ENCODE data around the gene HEATR5B.

HEATR5B gene

GRCh38 chr2:37061013-37061711 lies 23.0 kb downstream of the HEATR5B start:
- Histone ChIP-seq H3K27me3 (ENCODE audit: control insufficient read depth in 1 of 2, insufficient read depth in 2 of 2, low read length in 2 of 2) (no peaks in the 10 kb centered on the region), H3K4me3 (ENCODE audit: low read depth in 1 of 2, low read length in 2 of 2) (no peak overlapping the region), H3K9ac (ENCODE audit: low read length) (no peak overlapping the region), H3K27ac (ENCODE audit: low read depth, low read length) (no peak overlapping the region), H3K9me3 (ENCODE audit: low read length) (no peaks in the 10 kb centered on the region), H3K4me1 (ENCODE audit: insufficient read depth, low read length) (no peaks in the 10 kb centered on the region), H3K36me3 (ENCODE audit: insufficient read depth, low read length) (peaks cover 44% of the 10 kb centered on the region)

DNA sequence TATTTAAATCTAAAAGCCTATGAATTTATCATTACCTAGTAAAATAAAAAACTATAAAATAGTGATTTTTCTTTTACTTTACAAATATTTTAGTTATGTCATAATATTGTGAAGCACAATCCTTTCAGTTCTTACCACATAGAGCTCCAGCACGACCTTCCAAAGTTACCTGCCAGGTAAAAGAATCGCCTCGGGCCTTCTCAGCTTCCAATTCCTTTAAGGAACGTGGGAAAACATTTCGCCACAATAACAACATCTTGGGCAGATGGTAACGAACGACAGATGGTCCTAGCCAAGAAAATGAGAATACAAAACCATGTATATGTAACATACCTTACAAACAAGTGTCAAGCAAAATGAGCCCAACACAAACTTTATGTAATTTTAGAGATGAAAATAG lies 23.7 kb downstream of the HEATR5B start:
- Histone ChIP-seq H3K36me3 (ENCODE audit: insufficient read depth, low read length) (peaks cover 37% of the 10 kb centered on the region), H3K9me3 (ENCODE audit: low read length) (no peaks in the 10 kb centered on the region), H3K4me3 (ENCODE audit: low read depth in 1 of 2, low read length in 2 of 2) (no peak overlapping the region), H3K9ac (ENCODE audit: low read length) (no peak overlapping the region), H3K27ac (ENCODE audit: low read depth, low read length) (no peak overlapping the region), H3K27me3 (ENCODE audit: control insufficient read depth in 1 of 2, insufficient read depth in 2 of 2, low read length in 2 of 2) (no peaks in the 10 kb centered on the region), H3K4me1 (ENCODE audit: insufficient read depth, low read length) (no peaks in the 10 kb centered on the region)

- H3K36me3 ChIP-seq (ENCODE audit: insufficient read depth, low read length), result peaks cover 32% of the 10 kb centered on the region
- H3K9me3 ChIP-seq (ENCODE audit: low read length), result no peaks in the 10 kb centered on the region
- no peak overlapping the region for H3K27ac ChIP-seq (ENCODE audit: low read depth, low read length)
These were observed 24.3 kb downstream of the HEATR5B start for GRCh38 chr2:37059841-37060240.

GRCh38 chr2:37052600-37053332 lies 31.4 kb downstream of the HEATR5B start:
- Histone ChIP-seq H3K4me1 (ENCODE audit: insufficient read depth, low read length) (no peaks in the 10 kb centered on the region), H3K27ac (ENCODE audit: low read depth, low read length) (no peak overlapping the region), H3K4me3 (ENCODE audit: low read depth in 1 of 2, low read length in 2 of 2) (no peak overlapping the region), H3K27me3 (ENCODE audit: control insufficient read depth in 1 of 2, insufficient read depth in 2 of 2, low read length in 2 of 2) (no peaks in the 10 kb centered on the region), H3K36me3 (ENCODE audit: insufficient read depth, low read length) (peaks cover 35% of the 10 kb centered on the region), H3K9me3 (ENCODE audit: low read length) (no peaks in the 10 kb centered on the region), H3K9ac (ENCODE audit: low read length) (no peak overlapping the region)

More at GRCh38 chr2:37059841-37060240, 24.3 kb downstream of the HEATR5B start:
- no peak overlapping the region for H3K9ac ChIP-seq (ENCODE audit: low read length)
- no peak overlapping the region for H3K4me3 ChIP-seq (ENCODE audit: low read depth in 1 of 2, low read length in 2 of 2)
- no peaks in the 10 kb centered on the region for H3K27me3 ChIP-seq (ENCODE audit: control insufficient read depth in 1 of 2, insufficient read depth in 2 of 2, low read length in 2 of 2)
- no peaks in the 10 kb centered on the region for H3K4me1 ChIP-seq (ENCODE audit: insufficient read depth, low read length)

DNA sequence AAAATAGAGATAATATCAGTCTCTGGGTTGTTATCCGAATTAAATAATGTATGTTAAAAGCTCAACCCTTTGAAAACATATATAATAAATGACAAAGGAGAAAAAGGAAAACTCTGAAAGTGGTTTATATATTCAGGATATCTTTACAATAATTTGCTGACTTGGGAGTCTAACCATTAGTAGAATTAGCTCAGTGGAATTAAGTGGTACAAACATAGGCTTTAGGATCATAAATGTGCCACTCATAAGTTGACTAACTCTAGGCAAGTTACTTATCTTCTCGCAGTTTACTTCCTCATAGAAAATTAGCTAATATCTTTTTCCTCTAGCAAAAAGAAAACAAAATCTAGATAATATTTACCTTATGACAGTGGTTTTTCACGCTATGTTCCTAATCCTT lies 44.6 kb downstream of the HEATR5B start:
- Histone ChIP-seq H3K9me3 (ENCODE audit: low read length) (no peaks in the 10 kb centered on the region), H3K4me3 (ENCODE audit: low read depth in 1 of 2, low read length in 2 of 2) (no peak overlapping the region), H3K4me1 (ENCODE audit: insufficient read depth, low read length) (no peaks in the 10 kb centered on the region), H3K27me3 (ENCODE audit: control insufficient read depth in 1 of 2, insufficient read depth in 2 of 2, low read length in 2 of 2) (no peaks in the 10 kb centered on the region), H3K36me3 (ENCODE audit: insufficient read depth, low read length) (peaks cover 20% of the 10 kb centered on the region), H3K9ac (ENCODE audit: low read length) (no peak overlapping the region), H3K27ac (ENCODE audit: low read depth, low read length) (no peak overlapping the region)

DNA sequence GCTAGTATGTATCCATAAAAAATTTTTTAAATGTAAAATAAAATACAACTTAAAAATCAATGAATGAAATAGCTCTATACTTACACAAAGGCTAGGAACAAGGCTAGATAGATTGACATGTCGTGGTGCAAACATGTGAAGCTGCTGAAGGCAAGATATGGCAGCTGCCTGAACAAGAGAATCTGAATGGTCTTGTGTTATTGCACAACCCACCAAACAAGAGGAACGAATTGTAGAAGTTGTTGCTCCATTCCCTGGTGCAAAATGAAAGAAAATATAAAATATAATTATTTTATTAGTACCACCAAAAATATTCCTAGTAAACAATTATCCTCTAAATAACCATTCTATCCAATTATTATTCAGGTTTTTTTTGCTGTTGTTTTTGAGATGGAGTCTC lies 46.4 kb downstream of the HEATR5B start:
- no peaks in the 10 kb centered on the region for H3K4me1 ChIP-seq (ENCODE audit: insufficient read depth, low read length)
- H3K36me3 ChIP-seq (ENCODE audit: insufficient read depth, low read length), result peaks cover 20% of the 10 kb centered on the region
- H3K27me3 ChIP-seq (ENCODE audit: control insufficient read depth in 1 of 2, insufficient read depth in 2 of 2, low read length in 2 of 2), result no peaks in the 10 kb centered on the region

DNA sequence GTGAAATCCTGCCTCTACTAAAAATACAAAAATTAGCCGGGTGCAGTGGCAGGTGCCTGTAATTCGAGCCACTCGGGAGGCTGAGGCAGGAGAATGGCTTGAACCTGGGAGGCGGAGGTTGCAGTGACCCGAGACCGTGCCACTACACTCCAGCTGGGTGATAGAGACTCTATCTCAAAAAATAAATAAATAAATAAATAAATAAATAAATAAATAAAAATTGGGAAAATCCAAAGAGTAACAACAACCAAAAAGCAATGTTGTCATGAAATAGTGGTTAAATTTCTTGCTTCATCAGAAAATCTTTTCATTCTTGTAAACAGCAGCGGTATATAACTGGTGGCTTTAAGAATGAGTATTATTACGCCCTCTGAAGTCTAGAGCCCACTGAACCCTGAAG lies 54.4 kb downstream of the HEATR5B start:
- H3K4me1 ChIP-seq (ENCODE audit: insufficient read depth, low read length), result no peaks in the 10 kb centered on the region
- H3K9me3 ChIP-seq (ENCODE audit: low read length), result no peaks in the 10 kb centered on the region
- H3K36me3 ChIP-seq (ENCODE audit: insufficient read depth, low read length), result peaks cover 27% of the 10 kb centered on the region
- no peaks in the 10 kb centered on the region for H3K27me3 ChIP-seq (ENCODE audit: control insufficient read depth in 1 of 2, insufficient read depth in 2 of 2, low read length in 2 of 2)
- H3K27ac ChIP-seq (ENCODE audit: low read depth, low read length), result no peak overlapping the region
- no peak overlapping the region for H3K4me3 ChIP-seq (ENCODE audit: low read depth in 1 of 2, low read length in 2 of 2)
- H3K9ac ChIP-seq (ENCODE audit: low read length), result no peak overlapping the region

More for the DNA sequence above, 46.4 kb downstream of the HEATR5B start:
- no peak overlapping the region for H3K9ac ChIP-seq (ENCODE audit: low read length)
- no peak overlapping the region for H3K27ac ChIP-seq (ENCODE audit: low read depth, low read length)
- H3K4me3 ChIP-seq (ENCODE audit: low read depth in 1 of 2, low read length in 2 of 2), result no peak overlapping the region
- H3K9me3 ChIP-seq (ENCODE audit: low read length), result no peaks in the 10 kb centered on the region

GRCh38 chr2:37026050-37026449 lies 58.1 kb downstream of the HEATR5B start:
- Histone ChIP-seq H3K4me1 (ENCODE audit: insufficient read depth, low read length) (peaks cover 5% of the 10 kb centered on the region), H3K9me3 (ENCODE audit: low read length) (no peaks in the 10 kb centered on the region), H3K27me3 (ENCODE audit: control insufficient read depth in 1 of 2, insufficient read depth in 2 of 2, low read length in 2 of 2) (no peaks in the 10 kb centered on the region), H3K36me3 (ENCODE audit: insufficient read depth, low read length) (peaks cover 32% of the 10 kb centered on the region), H3K4me3 (ENCODE audit: low read depth in 1 of 2, low read length in 2 of 2) (no peak overlapping the region), H3K9ac (ENCODE audit: low read length) (no peak overlapping the region), H3K27ac (ENCODE audit: low read depth, low read length) (no peak overlapping the region)

- Histone ChIP-seq H3K4me1 (ENCODE audit: insufficient read depth, low read length) (peaks cover 13% of the 10 kb centered on the region), H3K27me3 (ENCODE audit: control insufficient read depth in 1 of 2, insufficient read depth in 2 of 2, low read length in 2 of 2) (no peaks in the 10 kb centered on the region), H3K9ac (ENCODE audit: low read length) (no peak overlapping the region), H3K9me3 (ENCODE audit: low read length) (no peaks in the 10 kb centered on the region), H3K27ac (ENCODE audit: low read depth, low read length) (no peak overlapping the region), H3K36me3 (ENCODE audit: insufficient read depth, low read length) (peaks cover 36% of the 10 kb centered on the region), H3K4me3 (ENCODE audit: low read depth in 1 of 2, low read length in 2 of 2) (no peak overlapping the region)
These were observed 63.0 kb downstream of the HEATR5B start for GRCh38 chr2:37020887-37021796.

DNA sequence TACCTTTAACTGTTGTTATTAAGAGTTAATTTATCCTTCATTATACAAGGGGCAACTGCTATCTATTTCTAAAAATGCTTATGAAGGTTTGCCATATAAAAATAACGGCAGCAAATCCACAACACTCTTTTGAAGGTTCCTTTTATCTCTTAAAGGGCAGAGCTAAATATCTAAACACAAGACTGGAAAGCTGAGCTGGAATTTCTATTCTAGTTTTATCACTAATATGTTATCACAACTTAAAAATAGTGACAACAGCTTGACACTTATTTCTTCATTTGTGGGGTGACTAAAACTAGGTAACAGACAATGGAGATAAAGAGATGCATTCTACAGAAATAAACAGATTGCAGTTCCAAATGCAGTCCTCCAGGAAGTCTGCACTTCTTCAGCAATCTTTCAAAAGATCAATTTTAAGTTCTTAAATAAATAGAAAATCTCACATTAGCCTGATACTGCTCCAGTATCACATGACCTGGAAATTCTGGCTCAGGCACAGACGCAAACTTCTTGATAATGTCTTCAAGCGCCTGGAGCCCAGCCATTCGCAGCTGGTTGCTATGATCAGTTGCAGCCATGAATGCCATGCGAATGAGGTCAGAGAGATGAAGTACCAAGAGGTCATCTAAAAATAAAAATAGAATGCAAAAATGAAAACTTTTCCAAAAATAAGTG lies 63.8 kb downstream of the HEATR5B start:
- Histone ChIP-seq H3K27ac (ENCODE audit: low read depth, low read length) (no peak overlapping the region), H3K4me3 (ENCODE audit: low read depth in 1 of 2, low read length in 2 of 2) (no peak overlapping the region), H3K4me1 (ENCODE audit: insufficient read depth, low read length) (peaks cover 13% of the 10 kb centered on the region), H3K36me3 (ENCODE audit: insufficient read depth, low read length) (peaks cover 28% of the 10 kb centered on the region), H3K9ac (ENCODE audit: low read length) (no peak overlapping the region), H3K27me3 (ENCODE audit: control insufficient read depth in 1 of 2, insufficient read depth in 2 of 2, low read length in 2 of 2) (no peaks in the 10 kb centered on the region), H3K9me3 (ENCODE audit: low read length) (no peaks in the 10 kb centered on the region)

- Histone ChIP-seq H3K9me3 (ENCODE audit: low read length) (no peaks in the 10 kb centered on the region), H3K27me3 (ENCODE audit: control insufficient read depth in 1 of 2, insufficient read depth in 2 of 2, low read length in 2 of 2) (no peaks in the 10 kb centered on the region), H3K4me1 (ENCODE audit: insufficient read depth, low read length) (no peaks in the 10 kb centered on the region), H3K36me3 (ENCODE audit: insufficient read depth, low read length) (peaks cover 32% of the 10 kb centered on the region), H3K27ac (ENCODE audit: low read depth, low read length) (no peak overlapping the region), H3K4me3 (ENCODE audit: low read depth in 1 of 2, low read length in 2 of 2) (no peak overlapping the region), H3K9ac (ENCODE audit: low read length) (no peak overlapping the region)
These were observed 70.9 kb downstream of the HEATR5B start for GRCh38 chr2:37013315-37013641.
